Globus pallidus (tissue), 1 donor: ENCODE measurements around the gene TM4SF18.
"Not testable (repeated sequence)": the region's sequence is repeated elsewhere in the genome, so short reads cannot be mapped to it uniquely, and the experiment has no call there.

Experiments used
- DNase-seq: peaks from one replicate; pipeline ENCODE4 v3.0.0-alpha.2; 2015; ENCODE audit warnings: low spot score

TM4SF18 gene

GRCh38 chr3:149368674-149369497 is 35.5 kb upstream of the TM4SF18 start:
- DNase-seq: peak; percentile 40

GRCh38 chr3:149368201-149368673 is 34.8 kb upstream of the TM4SF18 start:
- DNase-seq: no peak

DNA sequence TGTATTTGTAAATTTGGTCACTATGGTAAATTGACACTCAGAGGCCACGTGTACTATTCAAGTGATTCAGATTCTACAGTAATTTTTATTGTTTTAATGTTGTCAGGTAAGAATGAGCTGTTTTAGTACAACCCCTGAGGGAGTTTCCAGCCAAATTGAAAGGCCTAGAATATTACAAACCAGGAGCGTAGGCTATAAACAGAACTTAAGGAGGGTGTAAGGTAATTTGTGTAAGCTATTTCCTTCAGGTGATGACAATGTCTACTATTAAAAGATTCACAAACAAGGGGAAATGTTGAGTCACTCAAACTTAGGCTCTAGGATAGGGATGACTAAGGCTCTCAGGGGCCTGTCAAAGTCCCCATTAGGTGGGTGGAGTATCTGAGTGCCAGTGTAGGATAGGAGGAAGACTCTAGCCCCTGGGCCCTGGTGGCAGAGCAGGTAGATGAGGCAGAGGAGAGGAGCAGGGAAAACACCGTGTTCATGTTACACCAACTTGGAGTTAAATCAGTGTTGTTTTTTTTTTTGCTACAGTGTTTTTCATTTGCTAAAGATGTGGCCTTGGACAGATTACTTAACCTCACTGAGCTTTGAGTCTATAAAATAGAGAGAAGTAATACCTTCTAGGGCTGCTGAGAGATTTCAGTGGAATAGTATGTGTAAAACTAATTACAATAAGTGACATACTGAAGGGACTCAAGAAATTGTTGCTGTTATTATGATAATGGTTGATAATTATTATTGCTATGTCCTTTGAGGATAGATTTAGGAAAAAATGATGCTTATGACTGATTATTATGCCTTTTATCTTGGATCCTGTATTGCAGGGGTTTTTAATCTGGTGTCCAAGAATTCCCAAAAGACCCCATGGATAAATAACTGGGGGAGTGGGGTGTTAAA is 33.8 kb upstream of the TM4SF18 start:
- DNase-seq: no peak

GRCh38 chr3:149366031-149366430 is 32.6 kb upstream of the TM4SF18 start:
- DNase-seq: no peak

DNA sequence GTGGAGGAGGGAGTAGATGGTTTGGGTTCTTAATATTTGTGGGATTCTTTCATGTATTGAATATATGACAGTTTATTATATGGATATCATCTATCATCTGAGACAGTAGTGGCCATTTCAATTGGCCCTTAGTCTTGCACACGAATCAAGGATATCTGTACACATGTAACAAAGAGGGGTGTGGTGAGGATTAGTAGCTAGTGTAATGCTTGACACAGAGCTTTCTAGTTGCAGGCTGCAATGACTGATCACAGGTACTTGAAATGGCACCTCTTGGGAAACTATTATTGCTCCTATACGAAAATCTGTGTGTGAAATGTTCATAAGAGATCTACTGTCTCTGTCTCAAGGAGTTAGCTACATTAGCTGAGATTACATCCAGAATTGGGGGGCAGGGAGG is 31.2 kb upstream of the TM4SF18 start:
- no peak for DNase-seq

DNA sequence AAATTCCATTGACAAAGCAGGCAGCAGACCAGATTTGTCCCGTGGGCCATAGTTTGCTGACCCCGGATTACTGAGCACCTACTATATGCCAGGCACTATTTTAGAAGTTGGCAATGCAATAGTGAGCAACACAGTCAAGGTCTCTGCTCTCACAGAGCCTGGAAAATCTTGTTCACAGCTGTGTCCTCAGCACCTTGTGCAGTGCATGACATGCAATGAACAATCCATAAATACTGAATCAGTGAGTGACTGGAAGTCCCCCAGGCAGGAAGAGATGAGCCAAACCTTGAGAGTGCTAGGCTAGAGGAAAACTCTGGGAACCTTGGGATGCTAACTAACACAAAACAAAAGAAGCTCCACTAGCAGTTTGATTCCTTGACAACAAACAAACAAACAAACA is 29.6 kb upstream of the TM4SF18 start:
- no peak for DNase-seq

- no peak for DNase-seq
Measured at GRCh38 chr3:149362366-149362765, 28.9 kb upstream of the TM4SF18 start.

DNA sequence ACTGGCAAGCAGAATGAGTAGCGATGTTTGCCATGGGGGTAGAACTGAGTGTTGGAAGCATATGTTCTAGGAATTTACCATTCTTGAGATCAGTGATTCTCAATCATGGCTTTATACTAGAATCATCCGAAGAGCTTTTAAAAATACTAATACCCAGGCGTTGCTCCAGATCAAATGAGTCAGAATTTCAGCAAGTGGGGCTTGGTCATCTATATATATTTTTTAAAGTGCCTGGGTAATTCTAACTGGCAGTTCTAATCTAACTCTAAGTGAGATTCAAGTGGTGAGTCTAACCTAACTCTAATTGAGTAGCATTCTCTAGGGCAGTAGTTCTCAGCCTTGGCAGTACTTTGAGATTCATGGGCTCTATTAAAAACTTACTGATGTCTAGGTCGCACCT is 23.2 kb upstream of the TM4SF18 start:
- no peak for DNase-seq

DNA sequence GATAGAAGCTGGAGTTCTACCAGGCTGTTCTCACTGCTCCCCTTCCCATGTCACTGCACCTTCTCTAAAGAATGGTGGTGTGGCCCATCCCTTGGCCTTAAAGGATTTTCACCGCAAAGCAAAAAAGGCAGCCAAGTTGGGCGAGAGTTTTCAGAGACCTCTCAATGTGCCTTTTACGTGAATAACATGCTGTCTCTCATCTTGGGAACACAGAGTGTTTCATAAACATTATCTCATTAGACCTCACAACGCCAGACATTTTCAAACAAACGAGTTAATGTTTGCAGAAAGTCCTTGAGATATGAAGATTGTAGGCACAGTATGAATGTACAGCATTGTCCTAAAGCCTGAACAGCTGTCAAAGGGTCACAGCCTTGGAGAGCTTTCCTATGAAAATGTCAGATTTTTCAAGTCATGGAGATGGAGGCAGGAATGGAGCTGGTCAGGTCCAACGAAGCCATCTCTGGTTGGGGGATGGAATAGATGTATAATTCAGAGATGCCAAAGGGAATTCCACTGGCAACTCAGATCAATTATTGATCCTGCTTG is 22.7 kb upstream of the TM4SF18 start:
- no peak for DNase-seq

DNA sequence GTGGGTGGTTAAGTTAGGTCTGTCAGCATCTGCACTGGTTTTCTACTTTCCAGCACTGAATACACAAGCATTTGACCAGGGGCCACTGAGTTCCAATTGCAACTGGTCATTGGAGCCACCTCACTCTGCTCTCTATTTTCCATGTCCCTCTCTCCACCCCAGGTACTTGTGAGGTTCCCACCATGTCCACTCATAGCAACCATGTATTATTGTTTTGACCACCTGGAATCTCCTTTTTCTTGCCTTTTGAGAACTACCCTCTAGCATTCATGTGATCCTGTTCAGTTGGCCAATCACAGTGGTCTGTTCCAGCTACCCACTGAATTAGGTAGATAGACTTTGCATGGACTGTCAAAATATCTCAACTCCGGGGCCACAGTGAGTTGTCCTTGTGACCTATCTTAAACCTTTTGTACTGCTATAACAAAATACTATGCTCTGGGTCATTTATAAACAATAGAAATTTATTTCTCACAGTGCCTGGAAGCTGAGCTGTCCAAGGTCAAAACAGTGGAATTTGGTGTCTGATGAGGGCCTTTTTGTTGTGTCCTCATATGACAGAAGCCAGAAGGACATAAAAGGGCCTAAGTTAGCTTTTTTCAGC is 20.2 kb upstream of the TM4SF18 start:
- DNase-seq: no peak

DNA sequence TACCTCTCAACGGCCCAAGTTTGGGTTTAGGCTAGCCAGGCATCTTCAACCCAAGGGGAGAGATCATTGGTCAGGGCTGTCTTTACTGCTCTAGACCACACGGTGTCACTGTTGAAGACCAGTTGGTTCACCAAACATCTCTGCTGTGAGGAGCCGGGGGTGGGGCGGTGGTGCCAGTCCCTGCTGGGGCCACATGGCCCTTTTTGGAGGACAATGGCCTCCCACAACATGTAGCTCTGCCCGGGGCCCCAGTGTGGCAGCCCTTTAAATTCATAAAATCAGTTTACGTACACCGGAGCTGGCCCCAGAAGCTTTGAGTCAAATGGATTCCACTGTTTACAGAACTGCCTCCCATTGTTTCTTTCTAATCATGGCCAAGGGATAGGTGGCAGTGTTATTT is 19.1 kb upstream of the TM4SF18 start:
- DNase-seq: peak; percentile 41

DNA sequence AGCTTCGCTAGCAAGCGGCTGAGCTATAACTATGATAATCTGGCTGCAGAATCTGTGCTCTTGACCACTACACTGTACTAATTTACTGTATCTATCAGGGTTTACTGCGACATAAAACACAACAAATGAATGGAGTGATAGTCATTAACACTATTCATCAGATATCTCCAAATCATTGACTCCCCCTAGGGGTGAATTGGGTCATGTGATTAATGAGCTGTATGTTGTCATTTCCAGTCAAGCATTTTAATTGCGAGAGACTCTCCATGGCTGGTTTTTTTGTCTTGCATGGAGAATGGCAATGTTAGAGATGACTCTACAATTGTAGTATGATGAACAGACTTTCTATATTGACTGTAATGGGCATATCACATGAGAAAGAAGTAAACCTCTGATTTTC is 10.5 kb upstream of the TM4SF18 start:
- DNase-seq: no peak

DNA sequence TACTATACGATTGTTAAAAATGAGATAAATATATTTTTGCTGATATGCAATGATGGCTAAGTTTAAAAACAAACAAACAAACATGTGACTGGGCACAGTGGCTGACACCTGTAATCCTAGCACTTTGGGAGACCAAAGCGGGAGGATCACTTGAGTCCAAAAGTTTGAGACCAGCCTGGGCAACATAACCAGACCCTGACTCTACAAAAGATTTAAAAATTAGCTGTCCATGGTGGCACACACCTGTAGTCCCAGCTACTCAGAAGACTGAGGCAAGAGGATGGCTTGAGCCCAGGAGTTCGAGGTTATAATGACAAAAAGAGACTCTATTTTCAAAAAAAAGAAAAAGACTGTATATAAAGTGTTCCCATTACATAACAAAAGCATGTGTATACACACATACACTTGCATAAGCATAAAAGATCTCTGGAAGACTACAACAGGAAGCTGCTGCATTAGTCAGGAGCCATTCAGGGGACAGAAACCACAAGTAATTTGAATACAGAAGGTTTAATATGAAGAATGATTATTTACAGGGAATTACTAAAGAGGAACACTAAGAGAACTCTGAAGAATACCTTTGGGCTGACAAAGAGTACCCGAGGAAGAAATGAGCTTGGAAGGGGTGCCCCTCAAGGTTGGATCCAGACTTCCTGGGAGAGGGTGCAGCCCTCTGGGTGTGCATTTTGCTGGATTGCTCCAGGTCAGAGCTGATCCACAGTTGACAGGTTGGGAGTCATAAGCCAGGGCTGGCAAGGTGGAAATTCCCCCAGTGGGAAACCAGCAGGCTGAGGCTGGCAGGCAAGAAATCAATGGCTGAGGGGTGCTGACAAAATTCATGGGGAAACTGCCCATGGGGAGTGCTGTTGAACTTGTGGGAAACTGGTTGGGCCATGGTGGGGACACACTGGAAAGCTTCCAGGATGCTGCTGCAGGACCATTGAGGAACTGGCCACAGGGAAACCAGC is 9.3 kb upstream of the TM4SF18 start:
- no peak for DNase-seq

GRCh38 chr3:149340310-149340933 is 7.0 kb upstream of the TM4SF18 start:
- DNase-seq: no peak

GRCh38 chr3:149339931-149340309 is 6.5 kb upstream of the TM4SF18 start:
- DNase-seq: no peak

DNA sequence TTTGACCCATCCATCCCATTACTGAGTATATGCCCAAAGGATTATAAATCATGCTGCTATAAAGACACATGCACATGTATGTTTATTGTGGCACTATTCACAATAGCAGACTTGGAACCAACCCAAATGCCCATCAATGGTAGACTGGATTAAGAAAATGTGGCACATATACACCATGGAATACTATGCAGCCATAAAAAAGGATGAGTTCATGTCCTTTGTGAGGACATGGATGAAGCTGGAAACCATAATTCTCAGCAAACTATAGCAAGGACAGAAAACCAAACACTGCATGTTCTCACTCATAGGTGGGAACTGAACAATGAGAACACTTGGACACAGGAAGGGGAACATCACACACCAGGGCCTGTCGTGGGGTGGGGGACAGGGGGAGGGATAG is 4.0 kb upstream of the TM4SF18 start:
- not testable (repeated sequence) for DNase-seq

GRCh38 chr3:149336925-149337324 is 3.5 kb upstream of the TM4SF18 start:
- DNase-seq: no peak

GRCh38 chr3:149332771-149333170 is 665 bp downstream of the TM4SF18 start:
- no peak for DNase-seq

GRCh38 chr3:149332227-149332765 is 1.1 kb downstream of the TM4SF18 start:
- DNase-seq: no peak

GRCh38 chr3:149331396-149331795 is 2.0 kb downstream of the TM4SF18 start:
- no peak for DNase-seq
